Caco-2 (cell line): ENCODE data around the gene WWOX. TPM values are rescaled to one million over a fixed set of nuclear protein-coding genes. Genes with fewer than 3 reads are reported as not detected.

ENCODE experiments used
- BruUV-seq: library from RNA; stranded (reverse); fragments of 400-500 nt; replicated peaks from 2 replicates; lab custom pipeline; 2021; lab: Mats Ljungman, UMichigan
- CTCF ChIA-PET: fragments of 300-600 bp; sonication (Branson Sonifier 250); formaldehyde crosslinking; loops from one replicate; lab custom pipeline; 2022; ENCODE audit warnings: antibody characterized with exemption; lab: Charles Lee
- POLR2A ChIA-PET: fragments of 300-600 bp; sonication (Branson Sonifier 250); formaldehyde crosslinking; loops from one replicate; lab custom pipeline; 2022; ENCODE audit warnings: antibody characterized with exemption; lab: Charles Lee
- DNase-seq, 2 experiments: peaks; one replicate each; pipeline versions ENCODE4 v3.0.0 to v3.0.0-alpha.2; 2020 to 2022
- H3K27me3 ChIP-seq: replicated peaks from 2 replicates; pipeline ENCODE4 v1.6.0; 2011; ENCODE audit warnings: low read length; ENCODE audit not compliant: control insufficient read depth, insufficient read depth
- H3K36me3 ChIP-seq: 2 replicates; pipeline ENCODE4 v1.5.1; 2011; ENCODE audit warnings: low read length; ENCODE audit not compliant: control insufficient read depth, insufficient read depth
- H3K4me1 ChIP-seq: fragments of 250-450 bp; sonication (Bioruptor Pico); 2 replicates; pipeline ENCODE4 v1.5.1; 2020; ENCODE audit warnings: mild to moderate bottlenecking
- H3K4me3 ChIP-seq: 2 replicates; pipeline ENCODE4 v1.5.1; 2011; ENCODE audit warnings: low read depth, mild to moderate bottlenecking, control low read depth, low read length
- H3K9me3 ChIP-seq: fragments of 250-450 bp; sonication (Bioruptor Pico); 2 replicates; pipeline ENCODE4 v1.5.1; 2020; ENCODE audit warnings: mild to moderate bottlenecking, moderate library complexity
- H3K27ac Mint-ChIP-seq: one replicate; pipeline ENCODE4 v1.8.0; 2022; ENCODE audit warnings: mixed read lengths; ENCODE audit not compliant: unreplicated experiment
- H3K27me3 Mint-ChIP-seq: one replicate; pipeline ENCODE4 v1.8.0; 2022; ENCODE audit warnings: mixed read lengths; ENCODE audit not compliant: insufficient read depth, unreplicated experiment
- H3K36me3 Mint-ChIP-seq: one replicate; pipeline ENCODE4 v1.8.0; 2022; ENCODE audit warnings: mild to moderate bottlenecking, mixed read lengths; ENCODE audit not compliant: insufficient read depth, unreplicated experiment
- H3K4me1 Mint-ChIP-seq: one replicate; pipeline ENCODE4 v1.8.0; 2022; ENCODE audit warnings: low read depth, mixed read lengths; ENCODE audit not compliant: unreplicated experiment
- H3K4me3 Mint-ChIP-seq: one replicate; pipeline ENCODE4 v1.8.0; 2022; ENCODE audit warnings: mild to moderate bottlenecking, moderate library complexity, mixed read lengths; ENCODE audit not compliant: unreplicated experiment
- H3K9me3 Mint-ChIP-seq: one replicate; pipeline ENCODE4 v1.8.0; 2022; ENCODE audit warnings: mixed read lengths; ENCODE audit not compliant: unreplicated experiment
- intact Hi-C: fragments of 100-400 bp; cut with micrococcal nuclease; formaldehyde crosslinking; loops from one replicate; pipeline ENCODE4 v1.10.0; 2022; ENCODE audit not compliant: unreplicated experiment
- total RNA-seq: library from RNA; stranded (reverse); gene quantifications from 2 replicates; pipeline ENCODE4 v1.2.3, GENCODE V29; 2022
- TF ChIP-seq, protein P1 (sequence below), 2 experiments: fragments of 200-600 bp in 1 of 2; IDR thresholded peaks; 1 replicate in 1 of 2; 2 replicates in 1 of 2; pipeline versions ENCODE4 v1.5.1 to v1.8.0; 2011 to 2022; ENCODE audit warnings: antibody characterized with exemption in 1 of 2, control low read depth in 1 of 2, inconsistent platforms in 1 of 2, low read depth in 1 of 2, low read length in 1 of 2, mild to moderate bottlenecking in 1 of 2, moderate library complexity in 1 of 2; ENCODE audit not compliant: insufficient read depth in 1 of 2, severe bottlenecking in 1 of 2, unreplicated experiment in 1 of 2

The WWOX gene
- total RNA-seq, 1 experiment from 2014 or later, result 45.0 TPM

DNA sequence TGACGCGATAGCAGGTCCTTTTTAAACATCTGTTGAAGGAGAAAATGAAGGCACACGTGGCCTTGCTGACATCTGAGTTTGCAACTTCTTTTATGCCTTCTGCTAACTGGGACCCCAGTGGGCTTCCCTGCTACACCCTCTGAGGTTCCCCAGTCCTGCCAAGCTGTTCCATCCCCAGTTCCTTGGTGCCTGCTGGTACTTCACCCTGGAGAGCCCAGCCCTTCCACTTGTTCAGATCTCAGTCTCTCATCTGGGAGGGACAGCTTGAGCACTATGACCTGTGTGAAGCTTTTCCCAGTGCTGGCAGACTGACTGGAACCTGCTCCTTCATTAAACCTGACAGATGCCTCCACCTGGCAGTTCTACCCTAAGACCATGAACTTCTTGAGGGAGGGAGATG, 95.5 kb downstream of the WWOX start:
- Mint-ChIP-seq H3K9me3 (no peaks in the 10 kb centered on the region), H3K27ac (no peak overlapping the region), H3K4me1 (peaks cover 32% of the 10 kb centered on the region), H3K36me3 (peaks cover 11% of the 10 kb centered on the region), H3K4me3 (no peak overlapping the region), H3K27me3 (no peaks in the 10 kb centered on the region)
- H3K27me3 ChIP-seq, result no peaks in the 10 kb centered on the region
- TF ChIP-seq, protein P1, sequence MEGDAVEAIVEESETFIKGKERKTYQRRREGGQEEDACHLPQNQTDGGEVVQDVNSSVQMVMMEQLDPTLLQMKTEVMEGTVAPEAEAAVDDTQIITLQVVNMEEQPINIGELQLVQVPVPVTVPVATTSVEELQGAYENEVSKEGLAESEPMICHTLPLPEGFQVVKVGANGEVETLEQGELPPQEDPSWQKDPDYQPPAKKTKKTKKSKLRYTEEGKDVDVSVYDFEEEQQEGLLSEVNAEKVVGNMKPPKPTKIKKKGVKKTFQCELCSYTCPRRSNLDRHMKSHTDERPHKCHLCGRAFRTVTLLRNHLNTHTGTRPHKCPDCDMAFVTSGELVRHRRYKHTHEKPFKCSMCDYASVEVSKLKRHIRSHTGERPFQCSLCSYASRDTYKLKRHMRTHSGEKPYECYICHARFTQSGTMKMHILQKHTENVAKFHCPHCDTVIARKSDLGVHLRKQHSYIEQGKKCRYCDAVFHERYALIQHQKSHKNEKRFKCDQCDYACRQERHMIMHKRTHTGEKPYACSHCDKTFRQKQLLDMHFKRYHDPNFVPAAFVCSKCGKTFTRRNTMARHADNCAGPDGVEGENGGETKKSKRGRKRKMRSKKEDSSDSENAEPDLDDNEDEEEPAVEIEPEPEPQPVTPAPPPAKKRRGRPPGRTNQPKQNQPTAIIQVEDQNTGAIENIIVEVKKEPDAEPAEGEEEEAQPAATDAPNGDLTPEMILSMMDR (IDR thresholded peaks at IDR 0.05; ENCODE audit: insufficient read depth in 1 of 2, low read depth in 1 of 2, low read length in 1 of 2, severe bottlenecking in 1 of 2, unreplicated experiment in 1 of 2), result no peak
- POLR2A ChIA-PET, result no interaction called here
- peaks cover 29% of the 10 kb centered on the region for H3K4me1 ChIP-seq
- CTCF ChIA-PET, result no interaction called here
- H3K4me3 ChIP-seq, result no peak overlapping the region
- no TSS peak for BruUV-seq
- DNase-seq, result no peak
- H3K9me3 ChIP-seq, result no peaks in the 10 kb centered on the region
- H3K36me3 ChIP-seq, result no peaks in the 10 kb centered on the region
- intact Hi-C loops, result no loop called here

DNA sequence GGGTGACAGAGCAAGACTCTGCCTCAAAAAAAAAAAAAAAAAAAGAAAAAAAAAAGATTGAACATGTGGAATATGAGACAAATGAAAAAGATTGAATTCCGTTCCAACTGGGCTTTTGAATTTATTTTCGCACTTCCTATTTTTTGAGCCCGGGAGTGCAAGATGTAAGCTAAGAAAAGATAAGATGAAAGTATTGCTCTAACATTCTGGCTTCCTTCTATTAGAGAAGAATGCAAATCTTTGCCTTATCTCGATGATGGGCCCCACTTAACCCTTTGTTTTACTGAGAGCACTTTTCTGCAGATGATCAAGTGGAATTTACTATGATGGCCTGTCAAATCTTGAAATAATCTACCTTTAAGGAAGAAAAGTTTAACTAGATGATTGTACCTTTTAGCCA, 96.3 kb downstream of the WWOX start:
- Histone ChIP-seq H3K4me1 (peaks cover 36% of the 10 kb centered on the region), H3K4me3 (no peak overlapping the region), H3K36me3 (no peaks in the 10 kb centered on the region), H3K27me3 (no peaks in the 10 kb centered on the region), H3K9me3 (no peaks in the 10 kb centered on the region)
- no peak for DNase-seq
- no peaks in the 10 kb centered on the region for H3K9me3 Mint-ChIP-seq
- no TSS peak for BruUV-seq
- no peak overlapping the region for H3K4me3 Mint-ChIP-seq
- no peak overlapping the region for H3K27ac Mint-ChIP-seq
- no peaks in the 10 kb centered on the region for H3K27me3 Mint-ChIP-seq
- H3K36me3 Mint-ChIP-seq, result peaks cover 14% of the 10 kb centered on the region
- POLR2A ChIA-PET, result no interaction called here
- CTCF ChIA-PET, result interaction anchor here (0.6 kb wide), 1 partner anchor 344 kb away, joined by 3 read pairs; no protein-coding TSS in a partner anchor
- peaks cover 35% of the 10 kb centered on the region for H3K4me1 Mint-ChIP-seq
- TF ChIP-seq, protein P1 (IDR thresholded peaks at IDR 0.05; ENCODE audit: insufficient read depth in 1 of 2, low read depth in 1 of 2, low read length in 1 of 2, severe bottlenecking in 1 of 2, unreplicated experiment in 1 of 2), result no peak
- intact Hi-C loops, result no loop called here

DNA sequence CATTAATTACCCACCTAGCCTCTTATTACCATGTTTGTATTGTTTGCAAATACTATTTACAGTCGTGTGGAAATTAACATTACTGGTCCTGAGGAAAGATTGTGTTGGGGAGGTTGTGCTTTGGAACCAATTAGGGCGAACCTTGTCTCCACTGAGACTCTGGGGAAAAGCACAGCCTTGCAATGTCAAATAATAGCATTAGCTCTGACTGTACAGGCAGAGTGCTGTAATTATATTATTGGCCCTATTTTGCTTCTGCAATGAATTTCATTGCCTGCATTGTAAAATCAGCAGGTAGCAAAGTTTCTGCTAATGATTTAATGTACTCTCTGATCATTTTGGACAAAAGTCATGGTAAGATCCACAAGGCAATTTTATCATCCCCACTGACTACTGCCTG, 97.0 kb downstream of the WWOX start:
- no peaks in the 10 kb centered on the region for H3K27me3 Mint-ChIP-seq
- Histone ChIP-seq H3K4me3 (no peak overlapping the region), H3K27me3 (no peaks in the 10 kb centered on the region), H3K4me1 (peaks cover 42% of the 10 kb centered on the region), H3K36me3 (no peaks in the 10 kb centered on the region), H3K9me3 (no peaks in the 10 kb centered on the region)
- H3K4me1 Mint-ChIP-seq, result peaks cover 42% of the 10 kb centered on the region
- POLR2A ChIA-PET, result no interaction called here
- TF ChIP-seq, protein P1 (IDR thresholded peaks at IDR 0.05; ENCODE audit: insufficient read depth in 1 of 2, low read depth in 1 of 2, low read length in 1 of 2, severe bottlenecking in 1 of 2, unreplicated experiment in 1 of 2), result no peak
- DNase-seq, result no peak
- H3K27ac Mint-ChIP-seq, result no peak overlapping the region
- H3K9me3 Mint-ChIP-seq, result no peaks in the 10 kb centered on the region
- no peak overlapping the region for H3K4me3 Mint-ChIP-seq
- intact Hi-C loops, result no loop called here
- CTCF ChIA-PET, result no interaction called here
- peaks cover 14% of the 10 kb centered on the region for H3K36me3 Mint-ChIP-seq
- no TSS peak for BruUV-seq
